Measurements from ENCODE around the gene RAB15.

GRCh38 chr14:64965356-64966000, 6.7 kb downstream of the RAB15 start:
- TF ChIP-seq POLR2AphosphoS5 (IDR thresholded peaks at IDR 0.05; ENCODE audit: insufficient read depth, low read depth, low read length) (no peak), CTCF (IDR thresholded peaks at IDR 0.05; ENCODE audit: extremely low read depth in 1 of 2, insufficient read depth in 1 of 2, low read depth in 1 of 2, low read length in 2 of 2) (no peak), EZH2 (IDR thresholded peaks at IDR 0.05; ENCODE audit: borderline replicate concordance, low read depth, low read length, severe bottlenecking) (no peak), POLR2A (IDR thresholded peaks at IDR 0.05; ENCODE audit: low read depth, low read length) (no peak), MYC (IDR thresholded peaks at IDR 0.05; ENCODE audit: low read depth, low read length) (no peak), FOS (IDR thresholded peaks at IDR 0.05; ENCODE audit: borderline replicate concordance, insufficient read depth, low read length) (peak; percentile 40), MAX (IDR thresholded peaks at IDR 0.05; ENCODE audit: insufficient read depth, insufficient read length) (no peak)

All from endothelial cell of umbilical vein (primary cell).